NK-92 (cell line): ENCODE data around the gene CMIP.

Source experiments
- DNase-seq: peaks from one replicate; lab custom pipeline; 2025; ENCODE audit not compliant: unreplicated experiment; lab: John Stamatoyannopoulos, UW

Gene CMIP

GRCh38 chr16:81461243-81461642 lies 16.6 kb downstream of the CMIP start:
- no peak for DNase-seq

GRCh38 chr16:81461766-81462165 lies 17.2 kb downstream of the CMIP start:
- DNase-seq = no peak

DNA sequence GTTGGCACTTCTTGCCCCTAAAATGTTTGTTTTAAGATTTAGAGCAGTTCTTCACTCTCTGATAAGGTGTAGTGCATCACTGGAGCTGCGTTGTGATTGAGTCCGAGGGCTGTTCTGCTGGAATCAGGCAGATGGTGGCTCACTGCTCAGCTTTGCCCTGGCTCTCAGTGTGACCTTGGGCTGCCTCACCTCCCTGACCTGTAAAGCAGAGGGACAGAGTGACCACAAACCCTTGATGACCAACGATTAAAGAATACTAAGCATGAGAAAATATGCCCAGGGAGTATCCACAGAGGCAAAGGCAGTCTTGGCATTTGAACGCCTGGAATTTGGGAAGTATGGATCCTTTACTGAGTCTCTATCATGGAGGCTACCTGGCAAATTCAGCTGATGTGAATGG lies 18.1 kb downstream of the CMIP start:
- DNase-seq = no peak

- no peak for DNase-seq
These were observed 18.8 kb downstream of the CMIP start for GRCh38 chr16:81463296-81463890.

DNA sequence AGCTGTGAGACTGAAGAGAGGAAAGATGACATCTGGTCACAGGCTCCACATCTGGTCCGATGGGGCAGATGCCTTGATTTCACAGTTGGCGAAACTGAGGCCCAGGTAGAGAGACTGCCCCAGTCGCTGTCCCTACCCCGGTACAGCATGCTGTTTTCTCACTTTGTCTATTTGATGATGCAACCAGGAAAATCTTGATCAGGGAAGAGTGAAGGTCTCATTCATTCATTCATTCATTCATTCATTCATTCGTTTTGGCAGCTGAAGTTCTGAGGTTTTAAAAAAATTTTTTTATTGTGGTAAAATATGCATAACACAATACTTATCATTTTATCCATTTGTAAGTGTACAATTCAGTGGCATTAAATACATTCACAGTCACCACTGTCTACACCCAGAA lies 19.7 kb downstream of the CMIP start:
- no peak for DNase-seq

GRCh38 chr16:81465375-81465943 lies 20.9 kb downstream of the CMIP start:
- DNase-seq = no peak

DNA sequence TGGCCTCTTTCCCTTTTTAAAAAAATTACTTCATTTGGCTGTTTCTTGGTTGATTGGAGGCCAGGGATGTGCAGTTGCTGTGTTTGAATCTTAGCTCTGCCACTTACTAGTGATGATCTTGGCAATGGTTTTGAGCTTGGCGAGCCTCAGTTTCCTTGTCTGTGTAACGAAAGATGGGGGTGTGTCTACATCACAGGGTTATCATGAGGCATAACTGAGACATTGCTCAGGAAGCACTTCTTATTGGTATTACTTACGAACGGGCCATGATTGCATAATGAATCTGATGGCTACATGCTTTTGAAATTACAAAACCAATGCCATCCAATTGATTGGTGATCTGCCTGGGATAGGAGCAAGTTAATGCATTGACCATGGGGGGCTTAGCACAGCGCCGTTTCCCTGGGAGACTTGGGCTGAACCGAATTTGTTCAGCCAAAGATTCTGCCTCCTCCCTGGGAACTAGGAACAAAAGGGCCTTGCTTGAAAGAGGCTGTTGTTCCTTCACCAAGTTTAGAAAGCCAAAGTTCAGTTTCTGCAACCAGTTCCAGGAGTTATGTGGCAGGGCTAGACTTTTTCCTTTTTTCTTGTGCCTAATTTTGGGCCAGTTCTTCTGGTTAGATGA lies 21.9 kb downstream of the CMIP start:
- no peak for DNase-seq

GRCh38 chr16:81467072-81467471 lies 22.5 kb downstream of the CMIP start:
- DNase-seq = no peak

- DNase-seq = no peak
These were observed 23.2 kb downstream of the CMIP start for GRCh38 chr16:81467815-81468214.

GRCh38 chr16:81468269-81468902 lies 23.8 kb downstream of the CMIP start:
- no peak for DNase-seq

GRCh38 chr16:81469183-81469677 lies 24.6 kb downstream of the CMIP start:
- no peak for DNase-seq

DNA sequence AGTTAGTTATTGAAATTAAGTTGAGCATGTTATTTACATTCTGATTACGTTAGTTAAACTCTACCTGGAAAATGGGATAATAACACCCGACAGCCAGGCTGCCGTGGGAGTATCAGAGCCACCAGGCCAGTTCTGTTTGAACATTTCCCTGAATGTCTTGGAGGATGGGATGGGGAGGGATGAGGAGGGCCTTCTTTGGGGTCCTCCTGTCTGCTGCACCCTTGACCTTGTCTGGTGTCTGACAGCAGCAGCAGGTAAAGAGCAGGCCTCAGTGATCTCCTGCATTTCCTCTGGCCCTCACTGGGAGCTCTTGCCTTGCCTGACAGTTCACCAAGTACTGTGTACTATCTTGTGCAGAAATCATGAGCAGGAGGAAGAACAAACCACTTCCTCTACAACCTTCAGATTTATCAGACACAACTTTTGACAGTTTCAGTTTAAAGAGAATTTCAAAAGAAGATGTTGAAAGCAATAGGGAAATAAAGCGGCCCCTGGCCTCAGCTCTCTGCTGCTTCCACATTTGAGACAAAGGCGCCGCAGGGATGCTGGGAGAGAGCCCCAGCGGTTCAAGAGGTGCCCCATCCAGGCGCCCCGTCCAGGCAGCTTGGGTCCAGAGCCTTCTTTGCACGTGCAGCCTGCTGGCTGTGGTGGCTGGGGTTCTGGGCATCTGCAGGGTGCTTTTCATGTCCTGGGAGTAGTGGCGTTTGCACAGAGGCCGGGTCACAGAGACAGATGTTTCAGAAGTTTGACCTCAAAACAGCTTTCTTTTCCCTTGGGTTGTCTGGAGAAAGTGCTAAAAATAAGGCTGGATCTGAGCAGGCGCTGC lies 25.3 kb downstream of the CMIP start:
- DNase-seq = no peak

- DNase-seq = no peak
These were observed 26.4 kb downstream of the CMIP start for GRCh38 chr16:81470796-81471636.

DNA sequence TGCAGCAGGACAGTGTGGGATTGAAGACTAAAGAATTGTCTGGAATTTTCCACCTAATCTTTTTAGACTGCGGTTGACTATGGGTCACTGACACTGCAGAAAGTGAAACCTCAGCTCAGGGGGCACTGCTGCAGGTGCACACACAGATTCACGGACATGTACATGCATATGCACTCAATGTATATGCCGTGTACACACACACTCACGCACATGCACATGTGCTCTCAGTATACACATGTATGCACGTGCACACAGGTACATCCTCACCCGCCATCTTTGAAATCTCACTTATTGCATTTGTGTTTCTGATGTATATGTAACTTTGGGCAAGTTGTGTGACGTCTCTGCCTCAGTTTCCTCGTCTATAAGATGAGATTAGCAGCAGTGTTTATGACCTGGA lies 27.3 kb downstream of the CMIP start:
- DNase-seq = no peak

- DNase-seq = no peak
These were observed 27.8 kb downstream of the CMIP start for GRCh38 chr16:81472391-81472790.

GRCh38 chr16:81473066-81473488 lies 28.5 kb downstream of the CMIP start:
- no peak for DNase-seq

DNA sequence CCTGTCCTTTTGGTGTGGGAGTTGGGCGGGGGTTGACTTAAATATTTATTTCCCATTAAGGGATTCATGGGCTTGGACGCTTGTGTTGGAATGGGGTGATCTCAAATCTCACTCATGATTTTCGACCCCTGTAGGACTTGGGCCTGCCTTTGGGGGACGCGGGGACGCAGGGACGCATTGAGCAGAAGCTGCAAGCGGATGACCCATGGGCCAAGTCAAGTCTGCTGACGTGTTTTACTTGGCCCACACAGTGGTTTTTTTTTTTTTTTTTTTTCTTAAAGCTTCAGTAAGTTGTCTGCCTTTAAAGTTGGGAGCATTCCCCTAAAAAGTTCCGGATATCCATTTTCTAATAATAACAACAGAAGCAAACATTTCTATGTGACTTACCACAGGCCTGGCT lies 28.9 kb downstream of the CMIP start:
- no peak for DNase-seq

- DNase-seq = no peak
These were observed 29.7 kb downstream of the CMIP start for GRCh38 chr16:81473969-81474959.
